Heart left ventricle (tissue), 16 donors: Measurements from ENCODE around the gene EVA1C. TPM values are rescaled to one million over a fixed set of nuclear protein-coding genes. Genes with fewer than 3 reads are reported as not detected.
A peak's percentile ranks its signal among the peaks of the same experiment; 100 is the strongest.

Source experiments
- ATAC-seq, 4 donors: fragments of 200-7000 bp; cut with Tn5 transposase; one replicate each; pipeline ENCODE4 v1.9.1; 2020 to 2022; ENCODE audit warnings: moderate library complexity in 4 of 4, mild to moderate bottlenecking in 3 of 4, moderate number of reproducible peaks in 1 of 4
- DNase-seq, 5 donors: peaks; one replicate each; pipeline ENCODE4 v3.0.0-alpha.2; 2020
- H3K27ac ChIP-seq, 12 donors: fragments of 200-600 bp; sonication (generic) in 4 of 12; one replicate each; pipeline versions ENCODE4 v1.5.0 to v1.8.0; 2016 to 2022; ENCODE audit warnings: mild to moderate bottlenecking in 2 of 12
- H3K27me3 ChIP-seq, 9 donors: fragments of 200-600 bp; sonication (generic) in 2 of 9; one replicate each; pipeline versions ENCODE4 v1.5.1 to v1.8.0; 2016 to 2022; ENCODE audit warnings: mild to moderate bottlenecking in 3 of 9
- H3K36me3 ChIP-seq, 9 donors: fragments of 200-600 bp; sonication (generic) in 2 of 9; one replicate each; pipeline versions ENCODE4 v1.5.0 to v1.8.0; 2018 to 2022; ENCODE audit warnings: mild to moderate bottlenecking in 2 of 9
- H3K4me1 ChIP-seq, 12 donors: fragments of 200-600 bp; sonication (generic) in 4 of 12; one replicate each; pipeline versions ENCODE4 v1.5.0 to v1.8.0; 2016 to 2022; ENCODE audit warnings: mild to moderate bottlenecking in 3 of 12
- H3K4me3 ChIP-seq, 12 donors: fragments of 200-600 bp; sonication (generic) in 4 of 12; one replicate each; pipeline versions ENCODE4 v1.5.0 to v1.8.0; 2017 to 2022; ENCODE audit warnings: mild to moderate bottlenecking in 9 of 12, moderate library complexity in 4 of 12
- H3K9me3 ChIP-seq, 12 donors: fragments of 200-600 bp; sonication (generic) in 4 of 12; one replicate each; pipeline versions ENCODE4 v1.5.0 to v1.8.0; 2016 to 2022; ENCODE audit warnings: mild to moderate bottlenecking in 1 of 12
- POLR2A ChIP-seq, 2 donors: fragments of 450-650 bp; IDR thresholded peaks; one replicate each; pipeline ENCODE4 v1.6.1; 2017; ENCODE audit warnings: antibody characterized with exemption in 2 of 2, mild to moderate bottlenecking in 2 of 2, moderate library complexity in 2 of 2
- WGBS, 4 donors: extraction: QIAGEN DNeasy Blood & Tissue Kit in 2 of 4; methylation state at CpG; one replicate each; pipeline versions ENCODE4 v1.1.5 to v1.1.7; 2013 to 2018; 5-methylcytosine and 5-hydroxymethylcytosine counted together
- intact Hi-C, 10 donors: fragments of 100-400 bp; cut with DNase I; formaldehyde crosslinking; loops; one replicate each; pipeline versions ENCODE4 v1.11.1 to v1.14.2; 2022
- polyA plus RNA-seq, 2 donors: library from polyadenylated mRNA; stranded (reverse); fragments of 200-250 nt; gene quantifications; one replicate each; pipeline ENCODE4 v1.2.3, GENCODE V29; 2013
- total RNA-seq, 9 donors: library from RNA; depleted of rRNA in 2 of 9; stranded (reverse); fragments of >200 nt in 2 of 9; fragmentation: NEBNext Ultra II Directional in 3 of 9; extraction: Animal tissue kit (Norgen Biotek cat#: 25700) in 3 of 9; gene quantifications; one replicate each; pipeline versions ENCODE4 v1.1.0 to v1.2.4, GENCODE V29; 2016 to 2023
- TF ChIP-seq, protein P1 (sequence below), 12 donors: fragments of 200-600 bp; sonication (generic) in 4 of 12; IDR thresholded peaks; one replicate each; pipeline versions ENCODE4 v1.5.0 to v1.8.0; 2018 to 2022; ENCODE audit warnings: antibody characterized with exemption in 12 of 12, mild to moderate bottlenecking in 5 of 12
- donor health status: ischemic (EF 13 %, LVEDD 7.1; RV severe dilation, severe dysfunction).
- donor health status: healthy with polysubstance abuse.
- donor health status: DM: no; HTN: yes; CAD: no.
- donor health status: DM: no; HTN: no; CAD: no.
- donor health status: ischemic (EF 25% LVEDD 6.9; RV normal size, moderate dysfunction).
- donor health status: ischemic (EF 25% LVEDD 5.7; RV mildly dilated, moderate dysfunction).
- donor health status: healthy.
- donor health status: DM: yes; HTN: yes; CAD: no.
- donor health status: ischemic (EF 35%, LVEDD 5.7; RV mildly dilated, moderate dysfunction).
- donor health status: nonischemic (EF 11% LVEDD 7.7; RV severe dilation, severe dysfunction).
- donor health status: DM: yes; HTN: yes; CAD: no.
- donor health status: PGD.
- donor health status: ischemic (EF 29% LVEDD 5.4; RV normal size, mild dysfunction).
- donor health status: nonischemic (EF 23%, LVEDD 6.1; RV moderate dilation, normal function).

Gene EVA1C
- total and polyA plus RNA-seq, 11 donors: 10.1 to 44.4 (median 19.7) TPM

DNA sequence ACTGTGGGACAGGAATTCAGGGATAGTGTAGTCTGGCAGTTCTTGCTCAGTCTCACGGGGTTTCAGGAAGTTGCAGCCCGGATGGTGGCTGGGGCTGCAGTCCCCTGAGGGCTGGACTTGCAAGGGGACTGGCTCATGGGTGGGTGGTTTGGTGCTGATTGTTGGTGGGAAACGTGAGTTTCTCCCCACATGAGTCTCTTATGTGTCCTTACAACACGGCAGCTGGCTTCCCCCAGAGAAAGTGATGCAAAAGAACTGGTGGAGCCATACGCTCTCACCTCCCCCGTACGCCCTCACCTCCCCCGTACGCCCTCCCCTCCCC is 64.9 kb downstream of the EVA1C start:
- Histone ChIP-seq H3K27ac (no peak overlapping the region), H3K4me3 (no peak overlapping the region), H3K27me3 (no peaks in the 10 kb centered on the region), H3K4me1 (peaks cover 0 to 21% (median 11%) of the 10 kb centered on the region in 12 donors), H3K9me3 (no peaks in the 10 kb centered on the region), H3K36me3 (peaks cover 0 to 39% (median 24%) of the 10 kb centered on the region in 9 donors)
- DNase-seq: no peak
- TF ChIP-seq, protein P1, sequence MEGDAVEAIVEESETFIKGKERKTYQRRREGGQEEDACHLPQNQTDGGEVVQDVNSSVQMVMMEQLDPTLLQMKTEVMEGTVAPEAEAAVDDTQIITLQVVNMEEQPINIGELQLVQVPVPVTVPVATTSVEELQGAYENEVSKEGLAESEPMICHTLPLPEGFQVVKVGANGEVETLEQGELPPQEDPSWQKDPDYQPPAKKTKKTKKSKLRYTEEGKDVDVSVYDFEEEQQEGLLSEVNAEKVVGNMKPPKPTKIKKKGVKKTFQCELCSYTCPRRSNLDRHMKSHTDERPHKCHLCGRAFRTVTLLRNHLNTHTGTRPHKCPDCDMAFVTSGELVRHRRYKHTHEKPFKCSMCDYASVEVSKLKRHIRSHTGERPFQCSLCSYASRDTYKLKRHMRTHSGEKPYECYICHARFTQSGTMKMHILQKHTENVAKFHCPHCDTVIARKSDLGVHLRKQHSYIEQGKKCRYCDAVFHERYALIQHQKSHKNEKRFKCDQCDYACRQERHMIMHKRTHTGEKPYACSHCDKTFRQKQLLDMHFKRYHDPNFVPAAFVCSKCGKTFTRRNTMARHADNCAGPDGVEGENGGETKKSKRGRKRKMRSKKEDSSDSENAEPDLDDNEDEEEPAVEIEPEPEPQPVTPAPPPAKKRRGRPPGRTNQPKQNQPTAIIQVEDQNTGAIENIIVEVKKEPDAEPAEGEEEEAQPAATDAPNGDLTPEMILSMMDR (IDR thresholded peaks at IDR 0.05): no peak
- TF ChIP-seq POLR2A (IDR thresholded peaks at IDR 0.05): no peak
- 67 to 86% (median 79%) methylated on average over 5 to 9 of the region's 9 CpGs for WGBS, 4 donors
- ATAC-seq: no peak
- intact Hi-C loops: loop anchor here in 1 of 10 donors (10.0 kb wide), 1 partner anchor 87 kb away; no protein-coding TSS in a partner anchor

DNA sequence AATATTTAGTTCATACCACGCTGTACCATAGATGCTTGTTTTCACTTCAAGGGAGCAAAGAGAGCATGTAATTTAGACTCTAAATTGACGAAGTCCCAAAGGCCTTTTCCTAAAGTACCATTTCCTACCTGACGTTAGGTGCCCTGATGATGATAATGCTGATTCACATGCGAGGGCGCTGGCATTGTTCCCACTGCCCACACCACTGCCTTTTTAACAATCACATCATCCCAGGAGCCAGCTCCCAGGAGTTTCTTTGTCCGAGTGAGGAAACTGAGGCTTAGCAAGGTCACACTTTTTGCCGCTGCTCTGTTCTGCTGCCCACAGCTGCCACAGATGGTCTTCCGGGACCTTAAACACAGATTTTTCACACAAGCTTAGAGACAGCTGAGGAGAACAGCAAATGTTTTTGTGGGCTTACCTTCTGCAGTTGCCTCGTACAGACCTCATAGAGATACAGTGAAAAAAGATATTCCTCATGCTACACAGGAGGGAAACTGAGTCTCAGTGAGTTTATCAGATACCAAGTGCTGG is 69.4 kb downstream of the EVA1C start:
- Histone ChIP-seq H3K27ac (no peak overlapping the region), H3K36me3 (peaks cover 0 to 29% (median 7%) of the 10 kb centered on the region in 9 donors), H3K9me3 (no peaks in the 10 kb centered on the region), H3K4me3 (no peak overlapping the region), H3K4me1 (peaks cover 0 to 4% (median 0%) of the 10 kb centered on the region in 12 donors), H3K27me3 (no peaks in the 10 kb centered on the region)
- TF ChIP-seq, protein P1 (IDR thresholded peaks at IDR 0.05): no peak
- 89 to 94% (median 92%) methylated on average over 9 of the region's 9 CpGs for WGBS, 4 donors
- no peak for ATAC-seq
- DNase-seq: no peak
- intact Hi-C loops: no loop called here

- no peak overlapping the region for H3K4me3 ChIP-seq
- H3K27me3 ChIP-seq: no peaks in the 10 kb centered on the region
- intact Hi-C loops: no loop called here
- peaks cover 0 to 4% (median 0%) of the 10 kb centered on the region in 12 donors for H3K4me1 ChIP-seq
- peaks cover 0 to 32% (median 8%) of the 10 kb centered on the region in 9 donors for H3K36me3 ChIP-seq
- TF ChIP-seq, protein P1 (IDR thresholded peaks at IDR 0.05): no peak
- no peak for TF ChIP-seq POLR2A (IDR thresholded peaks at IDR 0.05)
- ATAC-seq (peak in 1 of 4 donors; percentile 31), DNase-seq (no peak)
- H3K9me3 ChIP-seq: no peaks in the 10 kb centered on the region
- 90 to 95% (median 94%) methylated on average over 11 of the region's 11 CpGs for WGBS, 4 donors
- H3K27ac ChIP-seq: no peak overlapping the region
Observed at GRCh38 chr21:32482565-32483292, 70.2 kb downstream of the EVA1C start.

GRCh38 chr21:32483293-32483595 is 70.7 kb downstream of the EVA1C start:
- 72 to 88% (median 82%) methylated on average over 2 of the region's 2 CpGs for WGBS, 4 donors
- Histone ChIP-seq H3K27ac (no peak overlapping the region), H3K4me3 (no peak overlapping the region), H3K9me3 (no peaks in the 10 kb centered on the region), H3K27me3 (no peaks in the 10 kb centered on the region), H3K4me1 (peaks cover 0 to 4% (median 0%) of the 10 kb centered on the region in 12 donors), H3K36me3 (peaks cover 0 to 32% (median 8%) of the 10 kb centered on the region in 9 donors)
- intact Hi-C loops: no loop called here
- ATAC-seq (no peak), DNase-seq (no peak)
- TF ChIP-seq POLR2A (IDR thresholded peaks at IDR 0.05): no peak
- TF ChIP-seq, protein P1 (IDR thresholded peaks at IDR 0.05): no peak
